H1 (cell line): ENCODE measurements around the gene SMIM35. TPM values are rescaled to one million over a fixed set of nuclear protein-coding genes. Genes with fewer than 3 reads are reported as not detected.
A peak's percentile ranks its signal among the peaks of the same experiment; 100 is the strongest.

Experiments used
- CTCF ChIA-PET: fragments of 300-600 bp; sonication (Branson Sonifier 250); formaldehyde crosslinking; loops from one replicate; lab custom pipeline; 2021; ENCODE audit not compliant: partially characterized antibody; lab: Charles Lee
- POLR2A ChIA-PET: fragments of 300-600 bp; sonication (Branson Sonifier 250); formaldehyde crosslinking; loops from one replicate; lab custom pipeline; 2021; ENCODE audit warnings: inconsistent platforms; ENCODE audit not compliant: partially characterized antibody; lab: Charles Lee
- DNase-seq, 2 experiments: peaks; one replicate each; pipeline versions ENCODE4 v3.0.0 to v3.0.0-alpha.2; 2010 to 2022; ENCODE audit warnings: low spot score in 2 of 2, low read depth in 1 of 2, mixed read lengths in 1 of 2
- FAIRE-seq: peaks from 2 replicates; lab custom pipeline; 2011; peaks lifted over from hg19 to GRCh38; lab: Jason Lieb, UNC
- H2AFZ ChIP-seq: 2 replicates; pipeline ENCODE4 v1.8.1; 2012; ENCODE audit warnings: low read length, inconsistent platforms
- H2AK5ac ChIP-seq: 2 replicates; pipeline ENCODE4 v1.6.1; 2013; ENCODE audit warnings: low read depth, low read length
- H2BK120ac ChIP-seq: replicated peaks from 2 replicates; pipeline ENCODE3; 2013; ENCODE audit warnings: low read depth, low read length, inconsistent platforms
- H2BK12ac ChIP-seq: 2 replicates; pipeline ENCODE4 v1.6.1; 2013; ENCODE audit warnings: low read depth, low read length
- H2BK15ac ChIP-seq: 2 replicates; pipeline ENCODE4 v1.6.1; 2013; ENCODE audit warnings: low read length
- H2BK20ac ChIP-seq: 2 replicates; pipeline ENCODE4 v1.6.1; 2013; ENCODE audit warnings: low read length
- H2BK5ac ChIP-seq: 2 replicates; pipeline ENCODE4 v1.6.1; 2013; ENCODE audit warnings: low read depth, low read length
- H3K14ac ChIP-seq: 2 replicates; pipeline ENCODE4 v1.6.1; 2013; ENCODE audit warnings: inconsistent platforms; ENCODE audit not compliant: insufficient read length
- H3K18ac ChIP-seq: 2 replicates; pipeline ENCODE4 v1.6.1; 2013; ENCODE audit warnings: low read length; ENCODE audit errors: extremely low read depth
- H3K23ac ChIP-seq: 2 replicates; pipeline ENCODE4 v1.6.1; 2013; ENCODE audit warnings: inconsistent platforms; ENCODE audit not compliant: insufficient read length
- H3K23me2 ChIP-seq: 2 replicates; pipeline ENCODE4 v1.6.1; 2013; ENCODE audit warnings: low read depth, low read length
- H3K27ac ChIP-seq: 2 replicates; pipeline ENCODE4 v1.6.1; 2011; ENCODE audit warnings: low read depth, low read length, inconsistent platforms
- H3K27me3 ChIP-seq, 4 experiments: replicated peaks in 1 of 4; 1 replicate in 1 of 4; 2 replicates in 3 of 4; pipeline versions ENCODE4 v1.6.1 to v1.8.1; 2011 to 2013; ENCODE audit warnings: low read length in 3 of 4, mild to moderate bottlenecking in 3 of 4, inconsistent platforms in 2 of 4, mixed read lengths in 2 of 4, moderate library complexity in 1 of 4; ENCODE audit not compliant: control insufficient read depth in 3 of 4, insufficient read depth in 3 of 4; ENCODE audit errors: extremely low read depth in 1 of 4
- H3K36me3 ChIP-seq, 4 experiments: 2 replicates each; pipeline versions ENCODE4 v1.6.1 to v1.8.1; 2011 to 2013; ENCODE audit warnings: mild to moderate bottlenecking in 4 of 4, low read length in 3 of 4, moderate library complexity in 2 of 4, control low read depth in 1 of 4, inconsistent platforms in 1 of 4; ENCODE audit not compliant: insufficient read depth in 4 of 4, control insufficient read depth in 2 of 4
- H3K4ac ChIP-seq: replicated peaks from 2 replicates; pipeline ENCODE3; 2013; ENCODE audit warnings: low read length, low read depth, mixed read lengths, inconsistent platforms; ENCODE audit not compliant: insufficient read length
- H3K4me1 ChIP-seq, 4 experiments: replicated peaks in 1 of 4; 1 replicate in 1 of 4; 2 replicates in 3 of 4; pipeline versions ENCODE4 v1.6.1 to v1.8.1; 2011 to 2013; ENCODE audit warnings: low read length in 3 of 4, inconsistent platforms in 2 of 4, mixed read lengths in 1 of 4; ENCODE audit not compliant: insufficient read depth in 4 of 4, control insufficient read depth in 3 of 4
- H3K4me2 ChIP-seq, 2 experiments: 2 replicates each; pipeline versions ENCODE4 v1.6.1 to v1.8.1; 2011 to 2013; ENCODE audit warnings: low read depth in 2 of 2, low read length in 2 of 2, control low read depth in 1 of 2, inconsistent platforms in 1 of 2, mild to moderate bottlenecking in 1 of 2; ENCODE audit not compliant: insufficient read depth in 1 of 2
- H3K4me3 ChIP-seq, 4 experiments: fragments of 200-600, 300-600 bp in 1 of 4; sonication (generic), shearing (Covaris generic), sonication (Bioruptor Twin) in 1 of 4; 2 replicates each; pipeline versions ENCODE4 v1.5.1 to v1.8.1; 2011 to 2016; ENCODE audit warnings: low read length in 4 of 4, low read depth in 3 of 4, control low read depth in 2 of 4, inconsistent platforms in 2 of 4, mild to moderate bottlenecking in 2 of 4, mixed read lengths in 1 of 4, moderate library complexity in 1 of 4; ENCODE audit not compliant: insufficient read depth in 2 of 4; ENCODE audit errors: extremely low read depth in 1 of 4
- H3K56ac ChIP-seq: replicated peaks from 2 replicates; pipeline ENCODE3; 2013; ENCODE audit warnings: low read depth, mild to moderate bottlenecking, mixed read lengths, low read length, inconsistent platforms; ENCODE audit not compliant: insufficient read length
- H3K79me1 ChIP-seq: 2 replicates; pipeline ENCODE4 v1.6.1; 2013; ENCODE audit warnings: low read depth, low read length, control low read depth
- H3K79me2 ChIP-seq, 2 experiments: 2 replicates each; pipeline versions ENCODE4 v1.6.1 to v1.8.1; 2012 to 2013; ENCODE audit warnings: low read length in 2 of 2, mild to moderate bottlenecking in 2 of 2, inconsistent platforms in 1 of 2; ENCODE audit not compliant: insufficient read depth in 2 of 2, control insufficient read depth in 1 of 2
- H3K9ac ChIP-seq, 4 experiments: replicated peaks in 1 of 4; 1 replicate in 1 of 4; 2 replicates in 3 of 4; pipeline versions ENCODE4 v1.6.1 to v1.8.1; 2011 to 2013; ENCODE audit warnings: low read depth in 3 of 4, low read length in 3 of 4, control low read depth in 2 of 4, mild to moderate bottlenecking in 2 of 4, moderate library complexity in 2 of 4, inconsistent platforms in 1 of 4; ENCODE audit errors: extremely low read depth in 1 of 4
- H3K9me3 ChIP-seq, 2 experiments: 2 replicates each; pipeline versions ENCODE4 v1.6.1 to v1.8.1; 2012 to 2013; ENCODE audit warnings: mild to moderate bottlenecking in 2 of 2, moderate library complexity in 2 of 2, control low read depth in 1 of 2, inconsistent platforms in 1 of 2, low read depth in 1 of 2, low read length in 1 of 2, mixed read lengths in 1 of 2; ENCODE audit not compliant: insufficient read depth in 2 of 2
- H4K20me1 ChIP-seq, 2 experiments: replicated peaks in 1 of 2; 2 replicates each; pipeline versions ENCODE3 to v1.8.1; 2011 to 2013; ENCODE audit warnings: inconsistent platforms in 2 of 2, low read length in 2 of 2, mild to moderate bottlenecking in 1 of 2; ENCODE audit not compliant: insufficient read depth in 2 of 2, control insufficient read depth in 1 of 2
- H4K5ac ChIP-seq: 2 replicates; pipeline ENCODE4 v1.6.1; 2013; ENCODE audit warnings: low read length, low read depth, mixed read lengths, inconsistent platforms; ENCODE audit not compliant: insufficient read length
- H4K8ac ChIP-seq: 2 replicates; pipeline ENCODE4 v1.8.0; 2013; ENCODE audit warnings: mild to moderate bottlenecking, moderate library complexity, low read length, inconsistent platforms; ENCODE audit not compliant: insufficient read depth; ENCODE audit errors: extremely low read depth
- H4K91ac ChIP-seq: replicated peaks from 2 replicates; pipeline ENCODE3; 2013; ENCODE audit warnings: low read length, mixed read lengths, inconsistent platforms; ENCODE audit not compliant: insufficient read length
- CHD2 ChIP-seq: IDR thresholded peaks from 2 replicates; pipeline ENCODE4 v1.6.1; 2012; ENCODE audit warnings: low read length, improper control_type of control experiment
- E2F6 ChIP-seq: IDR thresholded peaks from 2 replicates; pipeline ENCODE4 v1.6.1; 2012; ENCODE audit warnings: inconsistent platforms
- EZH2 ChIP-seq: fragments of 200-600 bp; sonication (generic); IDR thresholded peaks from 2 replicates; pipeline ENCODE4 v1.7.1; 2012; ENCODE audit warnings: low read depth, mild to moderate bottlenecking, moderate library complexity, low read length, inconsistent platforms; ENCODE audit not compliant: severe bottlenecking
- GTF2F1 ChIP-seq: IDR thresholded peaks from 2 replicates; pipeline ENCODE4 v1.6.1; 2012; ENCODE audit warnings: low read depth, low read length, improper control_type of control experiment, borderline replicate concordance
- POLR2AphosphoS5 ChIP-seq: IDR thresholded peaks from 2 replicates; pipeline ENCODE4 v1.6.1; 2011; ENCODE audit warnings: low read depth, low read length
- TAF7 ChIP-seq: optimal IDR thresholded peaks from 2 replicates; pipeline ENCODE3; 2011; ENCODE audit warnings: low read depth, mild to moderate bottlenecking, inconsistent platforms, low read length, moderate library complexity, borderline replicate concordance
- YY1 ChIP-seq: IDR thresholded peaks from 2 replicates; pipeline ENCODE4 v1.6.1; 2011; ENCODE audit warnings: low read depth, mild to moderate bottlenecking, low read length
- ZNF274 ChIP-seq: IDR thresholded peaks from 2 replicates; pipeline ENCODE4 v1.7.0; 2012; ENCODE audit warnings: low read length, borderline replicate concordance; ENCODE audit errors: extremely low read depth
- WGBS, 2 experiments: shearing (Covaris generic) in 1 of 2; methylation state at CpG; one replicate each; pipeline versions ENCODE4 v1.1.6 to v1.1.7; 2013 to 2015; ENCODE audit warnings: low lambda C conversion rate in 2 of 2, mixed read lengths in 2 of 2, inconsistent platforms in 1 of 2, low coverage in 1 of 2, missing lambda C conversion rate in 1 of 2; ENCODE audit not compliant: insufficient replicate concordance in 2 of 2, insufficient coverage in 1 of 2, insufficient read length in 1 of 2; ENCODE audit errors: extremely low coverage in 1 of 2, missing lambda C conversion rate in 1 of 2; 5-methylcytosine and 5-hydroxymethylcytosine counted together
- polyA plus RNA-seq, 7 experiments: library from polyadenylated mRNA; depleted of rRNA in 3 of 7; stranded (reverse) in 5 of 7; unstranded in 2 of 7; fragments of >200 nt in 5 of 7; fragments of 200-250 nt in 2 of 7; gene quantifications; 1 replicate in 5 of 7; 2 replicates in 1 of 7; 4 replicates in 1 of 7; pipeline versions ENCODE4 v1.2.1 to v1.2.3, GENCODE V29; 2011 to 2013; ENCODE audit warnings: missing spikeins in 2 of 7, mixed read lengths in 2 of 7
- total RNA-seq: library from RNA; stranded (reverse); fragmentation: NEBNext Ultra II Directional; extraction: Animal tissue kit (Norgen Biotek cat#: 25700); gene quantifications from 2 replicates; pipeline ENCODE4 v1.2.1, GENCODE V29; 2021

SMIM35 gene
- total and polyA plus RNA-seq, 2 of the 8 experiments (the other 6 are each of a cell fraction or from before 2014, with no cell fraction given), result not detected

DNA sequence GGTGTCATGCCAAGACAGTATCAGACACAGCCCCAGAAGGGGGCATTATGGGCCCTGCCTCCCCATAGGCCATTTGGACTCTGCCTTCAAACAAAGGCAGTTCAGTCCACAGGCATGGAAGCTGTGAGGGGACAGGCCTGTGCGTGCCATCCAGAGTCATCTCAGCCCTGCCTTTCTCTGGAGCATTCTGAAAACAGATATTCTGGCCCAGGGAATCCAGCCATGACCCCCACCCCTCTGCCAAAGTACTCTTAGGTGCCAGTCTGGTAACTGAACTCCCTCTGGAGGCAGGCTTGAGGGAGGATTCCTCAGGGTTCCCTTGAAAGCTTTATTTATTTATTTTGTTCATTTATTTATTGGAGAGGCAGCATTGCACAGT lies 85.9 kb downstream of the SMIM35 start:
- ChIA-PET POLR2A (no interaction called here), CTCF (interaction anchor here (0.8 to 3.8 kb wide), 10 partner anchors 11 to 193 kb away, joined by 3 to 18 read pairs (median 4); no protein-coding TSS in a partner anchor)

More for the DNA sequence above, 85.9 kb downstream of the SMIM35 start:
- Histone ChIP-seq H3K4ac (no peak overlapping the region), H3K23me2 (no peaks in the 10 kb centered on the region), H4K8ac (no peak overlapping the region), H3K27ac (no peak overlapping the region), H3K56ac (no peak overlapping the region), H2BK5ac (no peak overlapping the region), H2BK15ac (no peak overlapping the region), H3K79me2 (no peaks in the 10 kb centered on the region), H3K4me3 (no peak overlapping the region), H3K36me3 (no peaks in the 10 kb centered on the region), H3K27me3 (peaks cover 0 to 2% (median 0%) of the 10 kb centered on the region in 4 experiments; a peak in 1 of 7 replicates), H4K91ac (no peak overlapping the region), H2BK20ac (no peak overlapping the region), H3K23ac (no peak overlapping the region), H3K79me1 (no peaks in the 10 kb centered on the region), H4K20me1 (no peaks in the 10 kb centered on the region), H2BK12ac (no peak overlapping the region), H2AFZ (no peak overlapping the region), H4K5ac (no peak overlapping the region), H3K18ac (no peak overlapping the region), H3K9ac (no peak overlapping the region), H2AK5ac (no peak overlapping the region), H3K4me1 (no peaks in the 10 kb centered on the region; a peak in 2 of 7 replicates), H2BK120ac (no peak overlapping the region), H3K9me3 (no peaks in the 10 kb centered on the region), H3K4me2 (no peak overlapping the region), H3K14ac (peak overlapping the region; percentile 3)
- TF ChIP-seq POLR2AphosphoS5 (no peak), CHD2 (no peak), GTF2F1 (no peak), YY1 (no peak), TAF7 (no peak), E2F6 (no peak), EZH2 (no peak), ZNF274 (no peak)
- WGBS, 2 experiments, result 78% methylated on average over 1 of the region's 1 CpG; no CpG with 5 or more reads in 1 of the 2 experiments
- no peak for FAIRE-seq
- no peak for DNase-seq
